GM18868 (cell line): ENCODE data around the gene GGA2.

Experiments used
- ATAC-seq: cut with Tn5 transposase; IDR thresholded peaks from one replicate; pipeline ENCODE4 v1.9.1; 2021; ENCODE audit warnings: mild to moderate bottlenecking, moderate library complexity; ENCODE audit not compliant: unreplicated experiment

GGA2 gene

DNA sequence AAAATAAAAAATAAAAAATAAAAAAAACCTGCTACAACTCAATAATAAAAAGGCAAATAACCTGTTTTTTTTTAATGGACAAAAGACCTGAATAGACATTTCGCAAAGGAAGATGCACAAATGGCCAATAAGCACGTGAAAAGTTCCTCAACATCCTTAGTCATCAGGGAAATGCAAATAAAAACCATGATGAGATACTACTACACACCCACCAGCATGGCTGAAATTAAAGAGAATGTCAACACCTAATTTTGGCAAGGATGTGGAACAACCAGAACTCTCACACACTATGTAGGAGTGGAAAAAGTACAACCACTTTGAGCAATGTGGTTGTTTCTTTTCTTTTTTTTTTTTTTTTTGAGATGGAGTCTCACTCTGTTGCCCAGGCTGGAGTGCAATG is 81.9 kb downstream of the GGA2 start:
- no peak for ATAC-seq

DNA sequence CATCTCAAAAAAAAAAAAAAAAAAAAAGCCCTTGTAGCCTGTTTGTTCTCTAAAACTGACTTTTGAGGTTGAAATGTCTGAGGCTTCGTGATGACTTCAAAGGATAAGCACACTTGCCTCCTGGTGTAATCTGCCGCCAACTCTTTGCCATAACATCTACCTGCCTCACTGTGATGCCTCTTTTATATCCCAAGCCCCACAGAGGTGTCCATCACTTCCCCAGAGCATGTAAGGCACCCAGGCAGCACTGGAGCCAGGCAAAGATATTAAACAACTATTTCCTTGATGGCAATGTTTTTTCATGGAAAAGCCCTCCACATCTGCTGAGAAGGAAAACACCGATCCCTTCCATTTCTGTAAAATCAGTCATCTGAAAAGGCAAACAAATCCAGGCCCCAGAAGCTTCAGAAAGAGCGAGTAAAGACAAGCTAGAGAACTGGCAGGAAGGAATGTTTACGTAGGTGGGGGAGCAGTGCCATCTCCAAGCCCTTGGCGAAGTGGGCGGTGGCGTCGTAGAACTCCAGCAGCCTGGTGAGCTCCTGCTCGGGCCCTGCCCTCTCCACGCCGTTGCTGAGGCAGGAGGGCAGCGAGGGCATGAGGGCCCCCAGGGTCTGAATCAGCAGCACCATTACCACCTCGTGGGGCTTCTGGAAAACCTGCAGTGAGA is 85.9 kb downstream of the GGA2 start:
- no peak for ATAC-seq

DNA sequence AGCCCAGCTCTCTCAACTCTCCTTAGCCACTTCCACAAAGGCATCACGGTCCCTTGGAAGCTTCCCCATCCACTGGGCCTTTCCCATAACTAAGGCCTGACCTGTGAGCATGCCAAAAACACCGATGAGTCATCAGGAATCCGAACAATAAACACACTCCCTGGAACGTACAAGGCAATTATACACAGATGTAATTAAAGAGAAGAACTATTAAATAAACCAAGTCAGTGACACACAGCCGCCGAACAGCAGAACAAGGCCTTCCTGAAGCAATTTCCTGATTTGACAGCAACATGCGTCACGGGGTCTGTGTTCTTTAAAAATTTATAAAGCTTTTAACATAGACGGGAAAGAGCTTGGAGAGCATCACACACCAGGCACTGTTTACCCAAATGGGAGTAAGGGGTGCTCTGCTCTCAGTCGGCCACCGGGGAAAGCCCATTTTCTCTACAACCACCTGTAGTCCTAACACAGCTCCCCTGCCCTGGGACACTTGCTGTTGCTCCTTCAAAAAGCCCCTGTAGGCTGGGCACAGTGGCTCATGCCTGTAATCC is 86.7 kb downstream of the GGA2 start:
- ATAC-seq, result no peak

DNA sequence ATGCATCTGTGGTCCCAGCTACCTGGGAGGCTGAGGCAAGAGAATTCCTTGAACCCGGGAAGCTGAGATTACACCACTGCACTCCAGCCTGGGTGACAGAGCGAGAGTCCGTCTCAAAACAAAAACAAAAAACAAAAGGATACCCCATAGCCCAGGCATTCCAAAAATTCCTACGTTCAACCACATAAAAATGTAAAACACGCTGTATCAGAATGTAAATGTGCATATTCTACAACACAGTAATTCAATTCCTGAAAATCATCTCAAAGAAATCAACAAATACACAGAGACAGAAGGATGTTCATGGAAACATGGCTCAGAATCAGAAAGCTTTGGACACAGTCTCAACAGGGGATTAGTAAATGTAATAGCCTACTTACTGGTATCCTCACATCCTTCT is 90.3 kb downstream of the GGA2 start:
- no peak for ATAC-seq

DNA sequence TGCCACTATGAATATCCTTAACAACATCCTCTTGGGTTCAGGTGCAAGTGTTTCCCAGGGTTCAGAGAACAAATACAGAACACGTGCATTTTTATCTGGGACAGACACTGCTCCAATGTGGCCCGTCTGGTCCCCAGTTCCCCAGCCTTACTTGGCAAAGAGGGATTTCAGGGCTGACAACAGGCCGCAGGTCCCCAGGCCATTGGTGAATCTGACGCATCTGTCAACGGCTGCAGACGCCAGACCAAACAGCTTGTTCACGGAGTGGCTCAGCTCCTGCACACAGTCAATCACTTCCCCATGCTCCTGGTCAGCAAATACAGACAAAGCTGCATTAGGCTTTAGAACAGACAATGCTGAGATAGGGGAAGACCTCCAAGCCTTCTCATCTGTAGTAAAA is 93.5 kb downstream of the GGA2 start:
- no peak for ATAC-seq

DNA sequence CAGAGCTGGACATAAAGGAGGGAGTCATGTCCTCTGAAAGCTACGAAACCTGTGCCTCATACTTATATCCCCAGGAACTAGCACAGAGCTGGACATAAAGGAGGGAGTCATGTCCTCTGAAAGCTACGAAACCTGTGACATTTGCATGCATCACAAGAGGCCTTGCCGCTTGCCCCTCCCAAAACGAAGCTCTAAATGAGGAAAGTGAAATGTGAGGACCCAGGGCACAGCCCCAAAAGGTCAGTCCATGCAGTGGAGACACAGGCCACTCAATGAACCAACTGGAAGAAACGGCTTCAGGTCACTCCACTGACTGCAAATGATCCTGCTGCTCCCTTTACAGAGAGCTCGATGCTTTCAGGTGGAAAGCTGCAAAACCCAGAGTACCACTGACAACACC is 95.6 kb downstream of the GGA2 start:
- ATAC-seq, result no peak
